NCI-H1436 (cell line): ENCODE results near the gene SCN8A.
A peak's percentile ranks its signal among the peaks of the same experiment; 100 is the strongest.
"Not testable (repeated sequence)": the region's sequence is repeated elsewhere in the genome, so short reads cannot be mapped to it uniquely, and the experiment has no call there.

Experiments used
- DNase-seq: peaks from one replicate; lab custom pipeline; 2025; lab: John Stamatoyannopoulos, UW

The SCN8A gene

GRCh38 chr12:51591016-51591901 is at the start of gene SCN8A:
Gene SCN8A (plus strand): TSS chr12:51591233. CDS start chr12:51662818, 71,585 bp downstream.
- no peak for DNase-seq

- no peak for DNase-seq
These were observed 44.9 kb upstream of the SCN8A start for GRCh38 chr12:51546097-51546496.

GRCh38 chr12:51547606-51548005 is 43.4 kb upstream of the SCN8A start:
- DNase-seq: no peak

GRCh38 chr12:51548241-51548640 is 42.8 kb upstream of the SCN8A start:
- DNase-seq: no peak

- peak; percentile 37 for DNase-seq
These were observed 41.4 kb upstream of the SCN8A start for GRCh38 chr12:51549637-51550036.

DNA sequence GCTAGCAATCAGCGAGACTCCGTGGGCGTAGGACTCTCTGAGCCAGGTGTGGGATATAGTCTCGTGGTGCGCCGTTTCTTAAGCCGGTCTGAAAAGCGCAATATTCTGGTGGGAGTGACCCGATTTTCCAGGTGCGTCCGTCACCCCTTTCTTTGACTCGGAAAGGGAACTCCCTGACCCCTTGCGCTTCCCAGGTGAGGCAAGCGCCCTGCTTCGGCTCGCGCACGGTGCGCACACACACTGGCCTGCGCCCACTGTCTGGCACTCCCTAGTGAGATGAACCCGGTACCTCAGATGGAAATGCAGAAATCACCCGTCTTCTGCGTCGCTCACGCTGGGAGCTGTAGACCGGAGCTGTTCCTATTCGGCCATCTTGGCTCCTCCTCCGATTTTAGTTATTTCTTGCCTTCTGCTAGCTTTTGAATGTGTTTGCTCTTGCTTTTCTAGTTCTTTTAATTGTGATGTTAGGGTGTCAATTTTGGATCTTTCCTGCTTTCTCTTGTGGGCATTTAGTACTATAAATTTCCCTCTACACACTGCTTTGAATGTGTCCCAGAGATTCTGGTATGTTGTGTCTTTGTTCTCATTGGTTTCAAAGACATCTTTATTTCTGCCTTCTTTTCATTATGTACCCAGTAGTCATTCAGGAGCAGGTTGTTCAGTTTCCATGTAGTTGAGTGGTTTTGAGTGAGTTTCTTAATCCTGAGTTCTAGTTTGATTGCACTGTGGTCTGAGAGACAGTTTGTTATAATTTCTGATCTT is 22.6 kb upstream of the SCN8A start:
- DNase-seq: not testable (repeated sequence)

- DNase-seq: no peak
These were observed 11.6 kb upstream of the SCN8A start for GRCh38 chr12:51579321-51579850.

DNA sequence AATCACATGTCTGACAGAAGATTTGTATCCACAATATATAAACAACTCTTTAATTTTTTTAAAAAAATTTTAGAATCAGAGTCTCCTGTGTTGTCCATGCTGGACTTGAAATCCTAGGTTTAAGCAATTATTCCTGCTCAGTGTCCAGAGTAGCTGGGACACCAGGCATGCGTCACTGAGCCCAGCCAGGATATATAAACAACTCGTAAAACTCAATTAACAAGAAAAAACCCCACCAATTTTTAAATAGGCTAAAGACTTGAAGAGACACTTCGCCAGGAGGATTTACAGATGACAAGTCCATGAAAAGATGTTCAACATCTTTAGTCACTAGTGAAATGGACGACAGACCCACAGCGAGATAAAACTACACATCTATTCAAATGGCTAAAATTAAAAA is 2.0 kb upstream of the SCN8A start:
- no peak for DNase-seq

- no peak for DNase-seq
These were observed 1.4 kb upstream of the SCN8A start for GRCh38 chr12:51589557-51590176.

DNA sequence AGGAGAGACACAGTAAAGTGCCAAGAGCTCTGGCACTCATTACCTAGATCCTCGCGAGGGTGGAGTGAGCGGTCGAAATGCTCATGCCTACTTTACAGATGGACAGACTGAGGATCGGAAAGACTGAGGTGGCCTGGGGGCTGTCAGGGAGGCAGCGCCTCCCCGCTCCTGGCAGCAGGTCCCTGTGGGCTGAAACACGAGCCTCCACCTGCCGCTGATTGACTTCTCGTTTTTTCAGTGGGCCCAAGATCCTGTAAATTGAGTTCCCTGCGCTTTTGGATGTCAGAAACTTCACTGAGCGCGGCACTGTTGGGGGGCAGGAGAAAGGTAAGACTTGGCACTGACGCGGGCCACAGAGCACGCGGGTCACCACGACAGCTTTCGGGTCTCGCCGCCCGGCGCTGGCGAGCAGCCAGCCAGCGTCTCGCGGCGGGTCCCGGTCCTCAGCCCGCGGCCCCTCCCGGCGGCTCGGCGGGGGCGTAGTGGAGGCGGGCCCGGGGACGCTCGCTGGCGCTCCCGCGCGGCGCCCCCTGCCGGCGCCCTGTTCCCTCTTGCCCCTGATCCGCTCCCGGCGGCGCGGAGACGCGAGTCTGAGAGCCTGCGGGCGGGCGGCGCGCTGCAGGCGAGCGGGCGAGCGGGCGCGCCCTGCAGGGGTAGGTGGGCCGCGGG is 552 bp upstream of the SCN8A start:
- peak; percentile 92 for DNase-seq

DNA sequence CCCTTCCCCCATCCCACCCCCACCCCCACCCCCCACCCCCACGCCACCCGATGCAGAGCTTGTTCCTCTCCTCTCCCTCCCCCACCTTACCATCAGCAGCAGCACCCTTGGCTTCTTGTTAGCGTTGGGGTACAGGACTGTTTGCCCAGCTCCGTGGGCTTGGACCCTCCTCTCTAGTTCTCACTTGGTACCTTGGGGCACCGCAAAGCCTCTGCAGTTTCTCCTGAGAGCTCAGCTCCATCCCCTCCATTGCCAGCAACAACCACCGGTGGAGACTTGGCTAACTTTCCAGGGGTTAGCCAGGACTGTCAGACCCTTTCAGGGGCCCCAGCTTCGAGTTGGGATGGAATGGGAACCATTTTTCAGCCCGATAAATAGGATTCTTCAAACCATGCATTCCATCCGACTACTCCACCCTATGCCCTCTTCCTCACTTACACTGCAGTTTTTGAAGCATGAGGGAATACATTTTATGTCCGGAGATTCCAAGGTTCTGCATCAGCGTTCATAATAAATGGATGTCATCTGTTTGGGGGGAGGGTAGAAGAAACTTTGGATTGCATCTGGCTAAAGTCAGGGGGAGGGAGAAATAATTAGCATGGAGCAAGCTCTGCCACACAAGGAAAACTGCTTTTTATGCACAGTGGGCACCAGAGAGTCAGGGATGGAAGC is 1.1 kb downstream of the SCN8A start:
- DNase-seq: no peak

GRCh38 chr12:51593021-51593420 is 2.0 kb downstream of the SCN8A start:
- DNase-seq: no peak

GRCh38 chr12:51593539-51593938 is 2.5 kb downstream of the SCN8A start:
- no peak for DNase-seq

- DNase-seq: no peak
These were observed 7.1 kb downstream of the SCN8A start for GRCh38 chr12:51598156-51598555.

GRCh38 chr12:51600721-51601120 is 9.7 kb downstream of the SCN8A start:
- DNase-seq: no peak

GRCh38 chr12:51601241-51601640 is 10.2 kb downstream of the SCN8A start:
- no peak for DNase-seq

GRCh38 chr12:51605896-51606295 is 14.9 kb downstream of the SCN8A start:
- DNase-seq: not testable (repeated sequence)

GRCh38 chr12:51607197-51607596 is 16.2 kb downstream of the SCN8A start:
- not testable (repeated sequence) for DNase-seq

DNA sequence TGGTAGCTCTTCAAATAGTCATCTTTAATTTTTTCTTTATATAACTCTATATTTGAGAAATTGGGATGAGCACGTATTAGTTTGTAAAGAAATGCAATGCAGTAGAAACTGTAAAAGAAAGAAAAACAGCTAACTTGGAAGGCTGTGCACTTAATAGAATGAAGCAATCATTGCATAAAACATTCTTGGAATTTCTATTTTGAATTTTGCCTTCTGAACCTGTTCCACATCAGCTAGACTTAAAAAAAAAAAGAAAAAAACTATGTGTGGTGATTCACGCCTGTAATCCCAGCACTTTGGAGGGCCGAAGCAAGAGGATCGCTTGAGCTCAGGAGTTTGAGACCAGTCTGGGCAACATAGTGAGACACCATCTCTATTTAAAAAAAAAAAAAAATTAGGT is 29.4 kb downstream of the SCN8A start:
- no peak for DNase-seq

- DNase-seq: no peak
These were observed 30.3 kb downstream of the SCN8A start for GRCh38 chr12:51621156-51621922.
